Natural killer cell treated with Interleukin-12 subunit alpha and Interleukin-12 subunit beta and Interleukin-15 and Interleukin-18, amount 100 ng/mL, for 72 hours (primary cell): ENCODE measurements around the gene HTR2B. TPM values are rescaled to one million over a fixed set of nuclear protein-coding genes. Genes with fewer than 3 reads are reported as not detected.
A peak's percentile ranks its signal among the peaks of the same experiment; 100 is the strongest.
"Not testable (repeated sequence)": the region's sequence is repeated elsewhere in the genome, so short reads cannot be mapped to it uniquely, and the experiment has no call there.

ENCODE experiments used
- ATAC-seq, 2 donors: fragments of 150-1000 bp; cut with Tn5 transposase in 1 of 2; sonication (Bioruptor Pico), chemical (Tn5 transposase) in 1 of 2; 2 replicates each; pipeline ENCODE4 v1.10.0; 2021
- DNase-seq: peaks from one replicate; pipeline ENCODE4 v3.0.0; 2022; ENCODE audit warnings: low spot score
- H3K27ac Mint-ChIP-seq, 2 donors: 1 replicate in 1 of 2; 2 replicates in 1 of 2; pipeline ENCODE4 v1.8.0; 2022; ENCODE audit warnings: mixed read lengths in 2 of 2, mild to moderate bottlenecking in 1 of 2, moderate library complexity in 1 of 2
- H3K27me3 Mint-ChIP-seq, 2 donors: 1 replicate in 1 of 2; 2 replicates in 1 of 2; pipeline ENCODE4 v1.8.0; 2022; ENCODE audit warnings: mixed read lengths in 2 of 2
- H3K36me3 Mint-ChIP-seq: one replicate; pipeline ENCODE4 v1.8.0; 2022; ENCODE audit warnings: mixed read lengths
- H3K4me1 Mint-ChIP-seq, 2 donors: 1 replicate in 1 of 2; 2 replicates in 1 of 2; pipeline ENCODE4 v1.8.0; 2022; ENCODE audit warnings: low read depth in 2 of 2, mixed read lengths in 2 of 2, mild to moderate bottlenecking in 1 of 2
- H3K4me3 Mint-ChIP-seq: one replicate; pipeline ENCODE4 v1.8.0; 2022; ENCODE audit warnings: mixed read lengths
- H3K9me3 Mint-ChIP-seq: 2 replicates; pipeline ENCODE4 v1.8.0; 2022; ENCODE audit warnings: mixed read lengths
- total RNA-seq, 2 donors: library from RNA; stranded (reverse); gene quantifications; one replicate each; pipeline ENCODE4 v1.2.3, GENCODE V29; 2022

The HTR2B gene
- total RNA-seq, 2 donors from 2014 or later = not detected

DNA sequence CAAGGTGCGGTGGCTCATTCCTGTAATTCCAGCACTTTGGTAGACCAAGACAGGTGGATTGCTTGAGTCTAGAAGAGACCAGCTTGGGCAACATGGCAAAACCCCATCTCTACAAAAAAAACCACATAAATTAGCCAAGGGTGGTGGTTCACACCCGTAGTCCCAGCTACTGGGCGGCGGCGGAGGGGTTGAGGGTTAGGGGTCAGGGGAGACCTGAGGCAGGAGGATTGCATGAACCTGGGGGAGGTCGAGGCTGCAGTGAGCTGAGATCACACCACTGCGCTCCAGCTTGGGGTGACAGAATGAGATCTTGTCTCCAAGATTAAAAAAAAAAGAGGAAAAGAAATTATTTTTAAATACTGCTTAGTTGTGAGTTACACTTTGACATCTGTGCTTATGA, 1.3 kb upstream of the HTR2B start:
- Mint-ChIP-seq H3K4me3 (no peak overlapping the region), H3K4me1 (peaks cover 15 to 26% of the 10 kb centered on the region in 2 donors), H3K27ac (no peak overlapping the region), H3K27me3 (no peaks in the 10 kb centered on the region), H3K9me3 (no peaks in the 10 kb centered on the region), H3K36me3 (no peaks in the 10 kb centered on the region)
- ATAC-seq = no peak
- DNase-seq = no peak

DNA sequence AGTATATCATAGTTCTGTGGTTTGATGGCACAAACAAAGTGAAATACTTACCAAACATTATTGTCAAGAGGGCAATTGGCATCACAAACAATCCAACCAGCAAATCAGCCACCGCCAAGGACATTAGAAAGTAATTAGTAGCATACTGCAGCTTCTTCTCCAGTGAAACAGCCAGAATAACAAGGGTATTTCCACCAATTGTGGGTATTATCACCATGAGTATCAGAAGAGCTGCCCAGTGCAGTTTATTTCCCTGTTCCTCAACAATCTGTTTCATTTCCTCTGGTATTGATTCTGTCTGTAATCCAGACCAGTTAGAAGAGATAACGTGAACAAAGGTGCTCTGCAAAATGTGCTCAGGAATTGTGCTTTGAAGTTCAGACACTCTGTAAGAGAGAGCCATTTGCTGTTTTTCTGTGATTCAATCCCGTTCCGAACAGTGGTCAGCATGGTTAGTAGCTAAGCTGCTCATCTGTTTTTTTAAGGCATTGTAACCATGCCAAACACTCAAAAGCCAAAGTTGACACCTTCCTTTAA, 1.4 kb downstream of the HTR2B start:
- peaks cover 15 to 26% of the 10 kb centered on the region in 2 donors for H3K4me1 Mint-ChIP-seq
- DNase-seq (no peak), ATAC-seq (no peak)
- H3K9me3 Mint-ChIP-seq = no peaks in the 10 kb centered on the region
- H3K27me3 Mint-ChIP-seq = no peaks in the 10 kb centered on the region
- H3K36me3 Mint-ChIP-seq = no peaks in the 10 kb centered on the region
- H3K4me3 Mint-ChIP-seq = no peak overlapping the region
- H3K27ac Mint-ChIP-seq = no peak overlapping the region

DNA sequence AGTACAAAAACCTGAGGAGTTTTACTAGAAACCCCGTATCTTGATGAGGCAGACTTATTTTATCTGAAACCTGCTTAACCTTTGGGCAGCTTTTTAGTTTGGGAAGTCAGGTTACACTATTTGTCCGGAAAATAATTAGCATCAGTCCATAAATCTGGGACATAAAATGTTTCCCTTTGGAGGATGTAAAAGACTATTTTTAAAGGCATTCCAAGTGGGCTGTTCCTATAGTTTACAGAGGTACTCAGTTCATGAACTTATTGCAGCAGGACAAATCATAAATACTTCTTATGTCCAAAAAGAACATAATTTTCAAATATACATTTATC, 6.3 kb downstream of the HTR2B start:
- Mint-ChIP-seq H3K4me3 (no peak overlapping the region), H3K27ac (no peak overlapping the region), H3K27me3 (no peaks in the 10 kb centered on the region), H3K4me1 (peaks cover 5% of the 10 kb centered on the region in 2 donors), H3K9me3 (no peaks in the 10 kb centered on the region), H3K36me3 (peaks cover 7% of the 10 kb centered on the region)
- DNase-seq (no peak), ATAC-seq (no peak)

DNA sequence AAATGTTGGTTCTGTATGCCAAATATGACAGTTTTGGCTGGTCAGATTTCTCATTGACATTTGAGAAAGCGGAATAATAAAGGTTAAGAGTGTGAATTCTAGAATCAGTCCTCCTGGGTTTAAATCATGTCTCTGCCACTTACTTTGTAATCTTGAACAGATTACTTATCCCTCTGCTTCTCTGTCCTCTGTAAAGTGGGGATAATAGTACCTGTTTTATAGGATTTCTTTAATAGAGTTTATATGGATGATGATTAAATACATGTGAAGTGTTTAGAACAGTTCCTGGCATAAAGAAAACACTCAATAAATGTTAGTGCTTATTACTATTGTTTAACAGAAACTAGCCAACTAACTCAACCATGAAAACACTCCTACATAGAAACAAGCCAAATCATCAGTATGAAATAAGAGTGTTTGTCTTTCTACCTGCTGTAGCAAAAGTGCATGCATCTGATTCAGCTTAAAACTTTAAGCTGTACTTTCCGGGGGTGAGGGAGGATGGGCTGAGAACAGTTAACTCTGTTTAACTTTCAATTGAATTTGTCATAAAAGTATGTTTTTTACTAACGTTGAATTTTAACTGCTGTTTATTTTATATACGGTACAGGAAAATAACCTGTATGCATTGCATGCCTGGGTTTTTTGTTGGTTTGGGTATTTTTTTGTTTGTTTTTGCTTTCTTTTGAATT, 6.8 kb downstream of the HTR2B start:
- DNase-seq (no peak), ATAC-seq (no peak)
- Mint-ChIP-seq H3K4me1 (no peaks in the 10 kb centered on the region), H3K4me3 (no peak overlapping the region), H3K27ac (no peak overlapping the region), H3K9me3 (no peaks in the 10 kb centered on the region), H3K36me3 (peaks cover 7% of the 10 kb centered on the region), H3K27me3 (no peaks in the 10 kb centered on the region)

DNA sequence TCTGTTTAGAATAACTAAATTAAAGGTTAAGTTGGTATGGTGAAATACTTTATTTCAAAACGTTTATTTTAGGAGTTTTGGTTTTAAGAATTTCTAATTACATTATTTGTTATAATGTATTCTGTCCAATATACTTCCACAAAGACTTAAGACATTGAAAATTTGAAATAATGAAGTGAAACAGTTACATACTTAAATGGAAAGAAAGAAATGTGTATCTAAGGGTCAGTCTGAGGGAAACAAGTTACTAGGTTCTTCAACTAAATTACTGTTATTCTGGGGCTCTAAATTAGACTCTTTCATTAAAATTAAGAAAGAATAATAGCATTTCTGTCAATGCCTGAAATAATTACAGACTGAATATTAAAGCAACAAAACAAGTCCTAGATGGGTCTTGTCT, 7.7 kb downstream of the HTR2B start:
- ATAC-seq = no peak
- Mint-ChIP-seq H3K36me3 (peaks cover 11% of the 10 kb centered on the region), H3K4me3 (no peak overlapping the region)

DNA sequence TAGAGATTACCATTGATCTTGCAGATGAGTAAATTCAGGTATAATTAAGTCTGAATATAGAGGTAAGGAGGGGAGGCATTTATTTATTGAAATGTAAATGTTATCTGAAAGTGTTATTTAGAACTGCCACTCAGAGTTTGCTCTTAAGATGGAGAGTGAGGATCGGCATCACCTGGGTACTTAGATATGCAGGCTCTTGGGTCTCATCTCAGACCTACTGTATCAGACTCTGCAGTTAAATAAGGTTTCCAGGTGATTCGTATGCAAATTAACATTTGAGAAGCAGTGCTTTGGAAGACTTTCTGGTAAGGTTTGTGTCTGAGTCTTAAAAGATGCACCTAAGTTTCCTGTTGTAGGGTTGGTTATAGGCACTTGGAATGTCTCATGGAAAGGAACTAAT, 9.2 kb downstream of the HTR2B start:
- Mint-ChIP-seq H3K9me3 (no peaks in the 10 kb centered on the region), H3K27ac (no peak overlapping the region), H3K4me3 (no peak overlapping the region), H3K4me1 (peaks cover 3 to 7% of the 10 kb centered on the region in 2 donors), H3K36me3 (peaks cover 24% of the 10 kb centered on the region), H3K27me3 (no peaks in the 10 kb centered on the region)
- DNase-seq (no peak), ATAC-seq (no peak)

More for the DNA sequence above, 7.7 kb downstream of the HTR2B start:
- Mint-ChIP-seq H3K27ac (no peak overlapping the region), H3K4me1 (peaks cover 0 to 2% of the 10 kb centered on the region in 2 donors), H3K27me3 (no peaks in the 10 kb centered on the region), H3K9me3 (no peaks in the 10 kb centered on the region)
- no peak for DNase-seq

DNA sequence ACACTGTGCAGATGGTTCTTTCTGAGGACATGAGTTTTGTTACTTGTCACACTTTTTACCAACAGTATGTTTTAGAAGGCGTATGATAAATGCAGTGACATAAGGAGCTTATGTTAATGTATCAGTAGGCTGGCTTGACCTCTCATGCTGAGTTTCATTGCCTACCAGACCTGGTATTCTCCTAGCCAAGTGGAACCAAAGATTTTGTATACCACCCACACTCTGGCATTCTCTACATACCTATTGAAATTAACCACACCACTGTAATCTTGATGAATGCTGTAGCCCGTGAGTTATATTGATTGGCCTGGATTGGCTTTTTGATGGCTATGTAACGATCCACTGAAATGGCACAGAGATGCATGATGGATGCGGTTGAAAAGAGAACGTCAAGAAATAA, 11.4 kb downstream of the HTR2B start:
- no peak for ATAC-seq
- no peaks in the 10 kb centered on the region for H3K27me3 Mint-ChIP-seq
- H3K27ac Mint-ChIP-seq = no peak overlapping the region
- H3K9me3 Mint-ChIP-seq = no peaks in the 10 kb centered on the region
- H3K36me3 Mint-ChIP-seq = peaks cover 34% of the 10 kb centered on the region
- no peak for DNase-seq
- H3K4me3 Mint-ChIP-seq = no peak overlapping the region
- peaks cover 3 to 7% of the 10 kb centered on the region in 2 donors for H3K4me1 Mint-ChIP-seq

DNA sequence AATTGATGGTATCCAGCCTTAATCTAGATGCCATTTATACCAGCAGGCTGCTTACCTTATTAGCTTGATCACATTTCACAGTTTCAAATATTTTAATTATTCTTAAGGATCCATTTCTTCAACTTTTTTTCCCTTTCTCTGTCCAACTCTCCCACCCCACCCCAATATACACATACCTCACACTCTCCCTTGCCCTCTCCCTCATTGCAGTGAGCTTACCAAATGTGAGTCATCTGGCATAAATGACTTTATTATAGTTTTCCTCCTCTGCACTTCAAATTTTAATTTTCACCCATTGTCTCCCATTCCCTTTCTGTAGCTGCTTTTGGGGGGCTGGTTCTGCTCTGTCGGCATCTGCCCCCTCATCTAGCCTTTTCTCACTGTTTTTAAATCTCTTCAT, 12.9 kb downstream of the HTR2B start:
- H3K4me1 Mint-ChIP-seq = peaks cover 3 to 7% of the 10 kb centered on the region in 2 donors
- H3K9me3 Mint-ChIP-seq = no peaks in the 10 kb centered on the region
- no peak overlapping the region for H3K4me3 Mint-ChIP-seq
- peak overlapping the region in 1 of 2 donors; percentile 1 for H3K27ac Mint-ChIP-seq
- peaks cover 37% of the 10 kb centered on the region for H3K36me3 Mint-ChIP-seq
- no peaks in the 10 kb centered on the region for H3K27me3 Mint-ChIP-seq
- ATAC-seq (no peak), DNase-seq (no peak)

DNA sequence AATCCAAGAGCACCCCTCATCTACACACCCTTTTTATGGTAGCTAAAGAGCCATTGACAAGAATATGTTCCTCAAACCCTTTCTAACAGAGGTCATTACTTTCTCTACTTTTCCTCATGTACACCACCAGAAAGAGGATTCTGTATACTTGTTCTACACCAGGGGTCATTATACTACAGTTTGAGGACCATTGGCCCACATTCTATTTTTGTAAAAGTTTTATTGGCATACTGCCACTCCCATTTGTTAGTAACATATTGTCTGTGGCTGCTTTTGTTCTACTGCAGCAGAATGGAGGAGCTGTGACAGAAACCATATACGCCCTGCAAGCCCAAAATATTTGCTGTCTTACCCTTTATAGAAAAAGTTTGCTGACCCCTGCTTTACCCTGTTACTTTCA, 14.3 kb downstream of the HTR2B start:
- Mint-ChIP-seq H3K27me3 (no peaks in the 10 kb centered on the region), H3K4me3 (no peak overlapping the region), H3K36me3 (peaks cover 34% of the 10 kb centered on the region), H3K9me3 (no peaks in the 10 kb centered on the region), H3K27ac (no peak overlapping the region), H3K4me1 (peaks cover 3 to 7% of the 10 kb centered on the region in 2 donors)
- ATAC-seq (no peak), DNase-seq (no peak)

DNA sequence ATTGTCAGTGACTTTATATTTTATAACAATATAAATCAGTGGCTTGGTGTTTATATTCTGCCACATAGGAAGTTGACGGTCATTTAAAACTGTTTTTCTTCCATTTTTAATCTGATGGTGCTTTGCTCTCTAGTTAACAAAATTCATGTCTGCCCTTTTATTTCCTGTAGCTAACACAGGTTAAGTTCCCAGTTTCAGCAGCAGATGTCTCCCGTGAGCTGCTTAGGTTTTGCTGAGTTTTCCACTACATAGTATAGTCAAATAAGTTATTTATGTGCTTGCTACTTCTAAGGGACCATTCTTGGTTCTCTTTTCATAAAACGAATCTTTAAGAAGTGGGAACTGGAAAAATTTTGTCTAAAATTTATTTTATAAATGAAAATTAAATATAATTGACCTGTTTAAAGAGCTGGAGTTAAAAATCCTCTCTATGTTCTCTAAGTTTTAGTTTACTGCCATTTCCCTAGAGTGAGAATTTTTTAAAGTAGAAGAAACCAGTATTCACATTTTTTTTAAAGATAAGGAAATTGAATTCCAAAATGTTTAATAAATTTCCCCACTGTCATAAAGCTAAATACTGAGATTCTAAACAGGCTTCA, 20.6 kb downstream of the HTR2B start:
- Mint-ChIP-seq H3K36me3 (peaks cover 19% of the 10 kb centered on the region), H3K4me3 (no peak overlapping the region), H3K27ac (no peak overlapping the region), H3K9me3 (peaks cover 4% of the 10 kb centered on the region), H3K27me3 (no peaks in the 10 kb centered on the region), H3K4me1 (peaks cover 0 to 3% of the 10 kb centered on the region in 2 donors)
- DNase-seq = no peak
- peak in 1 of 2 donors; percentile 63 for ATAC-seq

DNA sequence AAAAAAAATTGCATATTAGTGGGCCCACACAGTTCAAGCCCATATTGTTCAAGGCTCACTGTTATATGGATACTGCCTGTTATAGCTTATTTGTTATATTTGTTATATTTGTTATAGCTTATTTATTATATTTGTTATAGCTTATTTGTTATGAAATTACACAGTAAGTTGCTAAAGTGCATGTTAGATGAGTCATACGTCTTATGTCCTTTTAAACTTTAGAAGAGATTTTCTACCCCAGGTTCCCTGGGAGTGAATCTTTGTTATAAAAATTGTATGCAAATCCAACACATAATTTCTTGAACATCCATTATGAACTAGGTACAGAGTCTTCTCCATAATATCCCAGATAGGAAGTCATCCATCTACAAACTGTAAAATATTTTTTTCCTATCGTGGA, 22.1 kb downstream of the HTR2B start:
- peaks cover 0 to 3% of the 10 kb centered on the region in 2 donors for H3K4me1 Mint-ChIP-seq
- no peaks in the 10 kb centered on the region for H3K27me3 Mint-ChIP-seq
- no peak for ATAC-seq
- no peak for DNase-seq
- H3K9me3 Mint-ChIP-seq = peaks cover 4% of the 10 kb centered on the region
- H3K27ac Mint-ChIP-seq = no peak overlapping the region
- peaks cover 24% of the 10 kb centered on the region for H3K36me3 Mint-ChIP-seq
- H3K4me3 Mint-ChIP-seq = no peak overlapping the region

DNA sequence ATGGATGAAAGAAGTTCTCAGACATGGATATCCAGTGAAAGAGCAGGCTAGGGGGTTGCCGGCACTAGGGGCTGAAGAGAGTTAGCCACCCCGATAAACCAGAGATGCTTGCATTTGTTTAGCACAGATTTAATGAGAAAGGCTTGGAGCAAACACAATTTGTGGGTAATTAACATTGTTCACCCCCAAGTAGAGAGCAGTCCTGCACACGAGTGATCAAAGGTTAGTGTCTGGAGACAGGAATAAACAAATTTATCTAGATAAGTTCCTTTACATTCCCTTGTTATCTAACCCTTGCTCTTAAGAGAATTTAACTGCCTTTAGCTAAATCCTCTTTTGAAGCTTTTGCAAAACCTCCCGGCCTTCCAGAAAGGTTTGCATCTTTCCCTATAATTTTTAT, 23.9 kb downstream of the HTR2B start:
- Mint-ChIP-seq H3K36me3 (peaks cover 33% of the 10 kb centered on the region), H3K4me1 (peaks cover 0 to 3% of the 10 kb centered on the region in 2 donors), H3K4me3 (no peak overlapping the region), H3K27ac (no peak overlapping the region), H3K27me3 (no peaks in the 10 kb centered on the region), H3K9me3 (peaks cover 4% of the 10 kb centered on the region)
- no peak for DNase-seq
- ATAC-seq = no peak

DNA sequence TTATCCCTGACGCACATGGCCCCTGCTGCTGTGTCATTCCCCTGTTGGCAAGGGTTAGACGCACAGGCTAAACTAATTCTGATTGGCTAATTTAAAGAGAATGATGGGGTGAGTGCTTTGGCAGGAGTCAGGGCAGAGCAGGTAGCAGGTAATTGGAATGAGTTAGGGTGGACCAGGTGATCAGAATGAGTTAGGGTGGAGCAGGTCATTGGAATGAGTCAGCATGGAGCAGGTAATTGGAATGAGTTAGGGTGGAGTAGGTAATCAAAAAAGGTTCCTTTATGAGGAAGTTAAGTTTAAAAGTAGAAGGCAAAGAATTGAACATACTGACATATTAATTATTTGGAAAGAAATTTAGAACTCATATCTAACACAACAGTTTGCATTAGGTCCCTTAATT, 24.5 kb downstream of the HTR2B start:
- H3K36me3 Mint-ChIP-seq = peaks cover 33% of the 10 kb centered on the region
- not testable (repeated sequence) for H3K27me3 Mint-ChIP-seq, ATAC-seq, H3K27ac Mint-ChIP-seq, H3K4me1 Mint-ChIP-seq, DNase-seq, H3K9me3 Mint-ChIP-seq, H3K4me3 Mint-ChIP-seq

DNA sequence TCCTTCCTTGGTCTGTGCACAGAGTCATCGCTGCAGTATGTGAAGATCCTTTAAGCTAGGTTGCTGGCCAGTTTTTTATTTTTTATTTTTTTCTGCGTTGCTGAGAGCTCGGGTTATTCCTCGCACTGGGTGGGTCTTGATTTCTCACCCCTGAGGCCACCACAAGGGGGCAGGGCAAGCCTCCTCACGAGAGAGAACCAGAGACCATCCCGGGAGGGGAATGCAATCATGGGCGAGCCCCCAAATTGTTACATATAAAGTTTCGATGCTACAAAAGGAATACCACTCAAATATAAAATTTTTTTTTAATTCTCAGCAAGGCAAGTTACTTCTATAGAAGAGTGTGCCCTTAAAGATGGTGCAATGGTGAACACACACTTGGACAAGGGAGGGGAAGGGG, 24.9 kb downstream of the HTR2B start:
- H3K27ac Mint-ChIP-seq = no peak overlapping the region
- no peaks in the 10 kb centered on the region for H3K27me3 Mint-ChIP-seq
- ATAC-seq (no peak), DNase-seq (no peak)
- H3K36me3 Mint-ChIP-seq = peaks cover 33% of the 10 kb centered on the region
- peaks cover 0 to 3% of the 10 kb centered on the region in 2 donors for H3K4me1 Mint-ChIP-seq
- H3K9me3 Mint-ChIP-seq = peaks cover 4% of the 10 kb centered on the region
- no peak overlapping the region for H3K4me3 Mint-ChIP-seq
